SK-N-SH treated with all-trans-retinoic acid at 6 μM for 48 hours (cell line): ENCODE measurements around the gene HOMER1.

Experiments
- ATAC-seq: fragments of 200-7000 bp; cut with Tn5 transposase; 3 replicates; pipeline ENCODE4 v1.9.1; 2020; ENCODE audit warnings: mild to moderate bottlenecking, moderate library complexity
- ARNTL ChIP-seq: fragments of 450-650 bp; formaldehyde crosslinking; IDR thresholded peaks from 2 replicates; pipeline ENCODE4 v1.5.0; 2020; ENCODE audit warnings: low read depth, mild to moderate bottlenecking, moderate library complexity, borderline replicate concordance
- BACH2 ChIP-seq: fragments of 250-450 bp; sonication (Bioruptor Pico); IDR thresholded peaks from 2 replicates; pipeline ENCODE4 v1.9.0; 2021; ENCODE audit warnings: mild to moderate bottlenecking, borderline replicate concordance
- CSDC2 ChIP-seq: fragments of 250-450 bp; sonication (Bioruptor Pico); IDR thresholded peaks from 2 replicates; pipeline ENCODE4 v1.5.0; 2020; ENCODE audit warnings: mild to moderate bottlenecking, moderate library complexity
- ESRRG ChIP-seq: fragments of 250-450 bp; sonication (Bioruptor Pico); IDR thresholded peaks from 2 replicates; pipeline ENCODE4 v1.6.1; 2021; ENCODE audit warnings: mild to moderate bottlenecking
- GLIS3 ChIP-seq: fragments of 250-450 bp; sonication (Bioruptor Pico); IDR thresholded peaks from 2 replicates; pipeline ENCODE4 v1.5.0; 2020; ENCODE audit warnings: mild to moderate bottlenecking, moderate library complexity
- ISL1 ChIP-seq: fragments of 250-450 bp; sonication (Bioruptor Pico); IDR thresholded peaks from 2 replicates; pipeline ENCODE4 v2.1.2; 2022; ENCODE audit warnings: mild to moderate bottlenecking, moderate library complexity
- OSR1 ChIP-seq: fragments of 250-450 bp; sonication (Bioruptor Pico); IDR thresholded peaks from 2 replicates; pipeline ENCODE4 v1.8.0; 2022; ENCODE audit warnings: moderate library complexity, mild to moderate bottlenecking, inconsistent platforms
- PPARA ChIP-seq: fragments of 250-450 bp; sonication (Bioruptor Pico); IDR thresholded peaks from 2 replicates; pipeline ENCODE4 v1.5.0; 2020; ENCODE audit warnings: mild to moderate bottlenecking, borderline replicate concordance
- RARB ChIP-seq: fragments of 250-450 bp; sonication (Bioruptor Pico); IDR thresholded peaks from 2 replicates; pipeline ENCODE4 v1.8.0; 2021; ENCODE audit warnings: mild to moderate bottlenecking, moderate library complexity
- SNAI2 ChIP-seq: fragments of 250-450 bp; sonication (Bioruptor Pico); IDR thresholded peaks from 2 replicates; pipeline ENCODE4 v1.5.0; 2020; ENCODE audit warnings: mild to moderate bottlenecking, moderate library complexity
- TCF4 ChIP-seq: fragments of 250-450 bp; sonication (Bioruptor Pico); IDR thresholded peaks from 2 replicates; pipeline ENCODE4 v1.8.0; 2021; ENCODE audit warnings: mild to moderate bottlenecking, moderate library complexity, borderline replicate concordance
- TOX ChIP-seq: fragments of 250-450 bp; sonication (Bioruptor Pico); IDR thresholded peaks from 2 replicates; pipeline ENCODE4 v1.8.0; 2021; ENCODE audit warnings: mild to moderate bottlenecking, moderate library complexity, borderline replicate concordance
- ZC3H10 ChIP-seq: fragments of 250-450 bp; sonication (Bioruptor Pico); IDR thresholded peaks from 2 replicates; pipeline ENCODE4 v1.5.1; 2021; ENCODE audit warnings: mild to moderate bottlenecking, moderate library complexity
- ZFP3 ChIP-seq: fragments of 250-450 bp; sonication (Bioruptor Pico); IDR thresholded peaks from 2 replicates; pipeline ENCODE4 v1.5.0; 2020; ENCODE audit warnings: mild to moderate bottlenecking, moderate library complexity
- ZFP30 ChIP-seq: fragments of 450-650 bp; formaldehyde crosslinking; IDR thresholded peaks from 2 replicates; pipeline ENCODE4 v1.5.0; 2022; ENCODE audit warnings: mild to moderate bottlenecking, moderate library complexity
- ZNF565 ChIP-seq: fragments of 450-650 bp; formaldehyde crosslinking; conservative IDR thresholded peaks from 2 replicates; pipeline ENCODE4 v1.5.0; 2020; ENCODE audit warnings: low read depth, mild to moderate bottlenecking, moderate library complexity
- ZNF8 ChIP-seq: fragments of 450-650 bp; formaldehyde crosslinking; IDR thresholded peaks from 2 replicates; pipeline ENCODE4 v1.5.0; 2020; ENCODE audit warnings: mild to moderate bottlenecking, moderate library complexity
- TF ChIP-seq, protein P1 (sequence below): fragments of 250-450 bp; sonication (Bioruptor Pico); IDR thresholded peaks from 2 replicates; pipeline ENCODE4 v1.8.0; 2020; ENCODE audit warnings: mild to moderate bottlenecking, moderate library complexity, borderline replicate concordance
- TF ChIP-seq, protein P2 (sequence below): fragments of 250-450 bp; sonication (Bioruptor Pico); IDR thresholded peaks from 2 replicates; pipeline ENCODE4 v1.5.1; 2020; ENCODE audit warnings: low read depth, mild to moderate bottlenecking, moderate library complexity
- TF ChIP-seq, protein P3 (sequence below): fragments of 250-450 bp; sonication (Bioruptor Pico); IDR thresholded peaks from 2 replicates; pipeline ENCODE4 v1.5.0; 2020; ENCODE audit warnings: mild to moderate bottlenecking, moderate library complexity
- TF ChIP-seq, protein P4 (sequence below): fragments of 250-450 bp; sonication (Bioruptor Pico); IDR thresholded peaks from 2 replicates; pipeline ENCODE4 v1.8.0; 2021; ENCODE audit warnings: low read depth, mild to moderate bottlenecking, moderate library complexity, borderline replicate concordance

HOMER1 gene

DNA sequence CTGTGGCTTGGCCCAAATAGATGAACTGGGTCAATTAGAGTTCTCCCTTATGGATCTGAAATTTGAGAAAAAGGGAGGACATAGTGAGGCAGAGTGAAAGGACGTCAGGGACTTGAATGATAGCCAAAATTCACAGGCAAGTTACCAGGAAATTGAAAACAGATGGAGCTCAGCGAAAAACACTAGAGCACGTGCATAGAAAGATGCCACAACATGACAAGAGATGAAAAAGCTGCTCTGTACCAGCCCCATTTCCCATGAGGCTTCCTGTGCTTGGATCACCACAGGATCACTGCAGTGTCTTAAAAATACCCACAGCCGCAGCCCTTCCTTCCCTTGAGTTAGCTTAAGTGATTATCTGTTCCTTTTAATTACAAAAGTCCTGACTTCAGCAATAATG lies 39.0 kb upstream of the HOMER1 start:
- no peak for TF ChIP-seq ZNF8 (CRISPR knock-in tag)
- TF ChIP-seq BACH2 (CRISPR knock-in tag): no peak
- no peak for TF ChIP-seq PPARA (CRISPR knock-in tag)
- TF ChIP-seq, protein P1, sequence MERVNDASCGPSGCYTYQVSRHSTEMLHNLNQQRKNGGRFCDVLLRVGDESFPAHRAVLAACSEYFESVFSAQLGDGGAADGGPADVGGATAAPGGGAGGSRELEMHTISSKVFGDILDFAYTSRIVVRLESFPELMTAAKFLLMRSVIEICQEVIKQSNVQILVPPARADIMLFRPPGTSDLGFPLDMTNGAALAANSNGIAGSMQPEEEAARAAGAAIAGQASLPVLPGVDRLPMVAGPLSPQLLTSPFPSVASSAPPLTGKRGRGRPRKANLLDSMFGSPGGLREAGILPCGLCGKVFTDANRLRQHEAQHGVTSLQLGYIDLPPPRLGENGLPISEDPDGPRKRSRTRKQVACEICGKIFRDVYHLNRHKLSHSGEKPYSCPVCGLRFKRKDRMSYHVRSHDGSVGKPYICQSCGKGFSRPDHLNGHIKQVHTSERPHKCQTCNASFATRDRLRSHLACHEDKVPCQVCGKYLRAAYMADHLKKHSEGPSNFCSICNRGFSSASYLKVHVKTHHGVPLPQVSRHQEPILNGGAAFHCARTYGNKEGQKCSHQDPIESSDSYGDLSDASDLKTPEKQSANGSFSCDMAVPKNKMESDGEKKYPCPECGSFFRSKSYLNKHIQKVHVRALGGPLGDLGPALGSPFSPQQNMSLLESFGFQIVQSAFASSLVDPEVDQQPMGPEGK: no peak
- TF ChIP-seq CSDC2 (CRISPR knock-in tag): no peak
- TF ChIP-seq TCF4 (CRISPR knock-in tag): peak; percentile 80
- TF ChIP-seq, all 23 proteins: peak for 1
- peak; percentile 77 for ATAC-seq

DNA sequence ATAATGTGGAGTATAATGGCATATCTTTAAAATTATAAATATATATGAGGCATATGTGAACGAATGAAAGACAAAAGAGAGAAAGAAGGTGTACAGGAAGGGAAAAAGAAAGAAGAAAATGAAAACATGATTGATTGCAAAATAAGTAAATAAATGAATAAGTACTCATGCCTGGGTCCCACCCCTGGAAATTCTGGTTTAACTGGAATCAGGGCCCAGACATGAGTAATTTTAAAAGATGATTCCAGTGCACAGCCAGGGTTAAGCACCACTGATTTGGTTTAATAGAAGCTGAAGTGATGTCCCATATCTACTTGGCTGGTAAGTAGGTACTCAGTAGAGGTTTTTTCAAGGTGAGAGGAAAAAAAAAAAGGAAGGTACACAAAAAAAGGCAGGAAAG lies 34.0 kb upstream of the HOMER1 start:
- ATAC-seq: no peak
- TF ChIP-seq ZNF8 (CRISPR knock-in tag) (no peak), BACH2 (CRISPR knock-in tag) (no peak), ZFP3 (CRISPR knock-in tag) (no peak), OSR1 (CRISPR knock-in tag) (no peak)

DNA sequence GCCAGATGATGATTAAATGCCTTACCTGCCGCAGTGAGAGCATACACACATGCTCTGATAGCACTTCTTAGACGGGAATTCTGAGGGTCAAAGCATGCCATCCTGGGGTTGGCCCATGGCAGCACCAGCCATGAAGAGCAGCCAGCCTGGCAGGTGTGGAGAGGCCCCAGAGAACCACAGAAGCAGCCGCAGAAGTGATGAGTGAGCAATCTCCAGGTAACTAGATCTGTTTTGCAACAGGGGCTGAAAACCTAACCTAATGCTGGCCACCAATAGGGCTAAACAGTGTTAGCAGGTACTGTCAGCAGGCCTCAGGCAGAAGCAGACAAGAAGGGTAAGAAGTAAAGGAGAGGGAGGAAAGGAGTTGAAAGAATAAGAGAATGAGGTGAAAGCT lies 33.5 kb upstream of the HOMER1 start:
- TF ChIP-seq ARNTL (CRISPR knock-in tag): no peak
- TF ChIP-seq ZC3H10 (CRISPR knock-in tag): no peak
- TF ChIP-seq PPARA (CRISPR knock-in tag): no peak
- no peak for TF ChIP-seq ZNF8 (CRISPR knock-in tag)
- TF ChIP-seq ZNF565: no peak
- no peak for TF ChIP-seq CSDC2 (CRISPR knock-in tag)
- TF ChIP-seq GLIS3 (CRISPR knock-in tag): no peak
- no peak for TF ChIP-seq ZFP3 (CRISPR knock-in tag)
- TF ChIP-seq ISL1 (CRISPR knock-in tag): no peak
- TF ChIP-seq, protein P2, sequence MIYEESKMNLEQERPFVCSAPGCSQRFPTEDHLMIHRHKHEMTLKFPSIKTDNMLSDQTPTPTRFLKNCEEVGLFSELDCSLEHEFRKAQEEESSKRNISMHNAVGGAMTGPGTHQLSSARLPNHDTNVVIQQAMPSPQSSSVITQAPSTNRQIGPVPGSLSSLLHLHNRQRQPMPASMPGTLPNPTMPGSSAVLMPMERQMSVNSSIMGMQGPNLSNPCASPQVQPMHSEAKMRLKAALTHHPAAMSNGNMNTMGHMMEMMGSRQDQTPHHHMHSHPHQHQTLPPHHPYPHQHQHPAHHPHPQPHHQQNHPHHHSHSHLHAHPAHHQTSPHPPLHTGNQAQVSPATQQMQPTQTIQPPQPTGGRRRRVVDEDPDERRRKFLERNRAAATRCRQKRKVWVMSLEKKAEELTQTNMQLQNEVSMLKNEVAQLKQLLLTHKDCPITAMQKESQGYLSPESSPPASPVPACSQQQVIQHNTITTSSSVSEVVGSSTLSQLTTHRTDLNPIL (CRISPR knock-in tag): no peak
- no peak for ATAC-seq

DNA sequence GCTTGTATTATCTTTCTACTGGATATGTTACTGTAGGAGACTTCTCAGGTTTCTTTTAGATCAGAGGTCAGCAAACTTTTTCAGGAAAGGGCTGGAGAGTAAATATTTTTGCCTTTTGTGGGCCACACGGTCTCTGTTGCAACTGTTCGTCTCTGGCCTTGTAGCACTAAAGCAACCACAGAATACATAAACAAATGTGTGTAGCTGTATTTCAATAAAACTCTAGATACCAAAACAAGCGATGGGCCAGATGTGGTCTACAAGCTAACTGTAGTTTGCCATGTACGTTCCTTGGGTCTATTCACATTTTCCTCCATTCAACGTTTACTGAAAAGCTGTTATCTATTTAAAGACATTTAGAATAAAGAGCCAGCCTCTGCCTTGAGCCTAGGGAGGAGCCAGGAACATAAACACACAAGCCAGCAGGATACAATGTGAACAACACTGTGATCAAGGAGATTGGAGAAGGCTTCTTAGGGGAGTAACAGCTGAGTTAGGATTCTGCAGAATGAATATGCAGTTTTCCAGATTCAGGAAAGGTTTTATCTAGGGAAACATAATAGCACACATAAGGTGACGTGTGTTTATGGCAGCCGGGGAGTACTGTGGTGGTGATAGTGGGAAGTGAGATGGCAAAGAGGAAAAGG lies 33.0 kb upstream of the HOMER1 start:
- ATAC-seq: no peak
- TF ChIP-seq, protein P2 (CRISPR knock-in tag): no peak
- TF ChIP-seq ARNTL (CRISPR knock-in tag): no peak
- no peak for TF ChIP-seq RARB (CRISPR knock-in tag)
- no peak for TF ChIP-seq ZC3H10 (CRISPR knock-in tag)
- TF ChIP-seq PPARA (CRISPR knock-in tag): no peak
- TF ChIP-seq TCF4 (CRISPR knock-in tag): no peak
- TF ChIP-seq ESRRG: no peak
- no peak for TF ChIP-seq ZFP3 (CRISPR knock-in tag)
- TF ChIP-seq ZNF565: no peak
- TF ChIP-seq, all 23 proteins: peak for 0

DNA sequence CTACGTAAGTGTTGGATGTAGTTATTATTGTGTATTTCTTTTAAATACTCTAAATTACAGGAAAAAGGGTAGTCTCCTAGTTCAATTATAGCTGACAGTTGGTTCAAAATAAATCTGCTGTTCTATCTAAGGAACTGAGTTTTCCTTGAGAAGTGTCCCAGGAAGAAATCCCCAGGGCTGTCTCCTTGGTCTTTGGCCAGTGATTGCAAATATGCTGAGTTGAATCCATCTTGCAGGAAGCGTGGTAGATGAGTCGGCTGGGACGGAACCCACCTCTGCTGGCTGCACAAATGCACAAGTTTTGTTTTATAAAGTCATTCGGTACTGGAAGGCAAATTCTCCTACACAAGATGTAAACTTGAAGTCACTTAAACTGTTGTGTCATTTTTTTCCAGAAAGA lies 30.2 kb upstream of the HOMER1 start:
- ATAC-seq: no peak
- TF ChIP-seq, protein P1: no peak
- TF ChIP-seq CSDC2 (CRISPR knock-in tag) (no peak), TCF4 (CRISPR knock-in tag) (no peak), OSR1 (CRISPR knock-in tag) (no peak), GLIS3 (CRISPR knock-in tag) (no peak), TOX (CRISPR knock-in tag) (no peak), SNAI2 (CRISPR knock-in tag) (no peak), ZC3H10 (CRISPR knock-in tag) (no peak), ZFP30 (CRISPR knock-in tag) (no peak), ZNF8 (CRISPR knock-in tag) (no peak), ARNTL (CRISPR knock-in tag) (no peak), ESRRG (no peak)
- TF ChIP-seq, protein P3, sequence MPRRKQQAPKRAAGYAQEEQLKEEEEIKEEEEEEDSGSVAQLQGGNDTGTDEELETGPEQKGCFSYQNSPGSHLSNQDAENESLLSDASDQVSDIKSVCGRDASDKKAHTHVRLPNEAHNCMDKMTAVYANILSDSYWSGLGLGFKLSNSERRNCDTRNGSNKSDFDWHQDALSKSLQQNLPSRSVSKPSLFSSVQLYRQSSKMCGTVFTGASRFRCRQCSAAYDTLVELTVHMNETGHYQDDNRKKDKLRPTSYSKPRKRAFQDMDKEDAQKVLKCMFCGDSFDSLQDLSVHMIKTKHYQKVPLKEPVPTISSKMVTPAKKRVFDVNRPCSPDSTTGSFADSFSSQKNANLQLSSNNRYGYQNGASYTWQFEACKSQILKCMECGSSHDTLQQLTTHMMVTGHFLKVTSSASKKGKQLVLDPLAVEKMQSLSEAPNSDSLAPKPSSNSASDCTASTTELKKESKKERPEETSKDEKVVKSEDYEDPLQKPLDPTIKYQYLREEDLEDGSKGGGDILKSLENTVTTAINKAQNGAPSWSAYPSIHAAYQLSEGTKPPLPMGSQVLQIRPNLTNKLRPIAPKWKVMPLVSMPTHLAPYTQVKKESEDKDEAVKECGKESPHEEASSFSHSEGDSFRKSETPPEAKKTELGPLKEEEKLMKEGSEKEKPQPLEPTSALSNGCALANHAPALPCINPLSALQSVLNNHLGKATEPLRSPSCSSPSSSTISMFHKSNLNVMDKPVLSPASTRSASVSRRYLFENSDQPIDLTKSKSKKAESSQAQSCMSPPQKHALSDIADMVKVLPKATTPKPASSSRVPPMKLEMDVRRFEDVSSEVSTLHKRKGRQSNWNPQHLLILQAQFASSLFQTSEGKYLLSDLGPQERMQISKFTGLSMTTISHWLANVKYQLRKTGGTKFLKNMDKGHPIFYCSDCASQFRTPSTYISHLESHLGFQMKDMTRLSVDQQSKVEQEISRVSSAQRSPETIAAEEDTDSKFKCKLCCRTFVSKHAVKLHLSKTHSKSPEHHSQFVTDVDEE (CRISPR knock-in tag): no peak
- TF ChIP-seq, protein P4, sequence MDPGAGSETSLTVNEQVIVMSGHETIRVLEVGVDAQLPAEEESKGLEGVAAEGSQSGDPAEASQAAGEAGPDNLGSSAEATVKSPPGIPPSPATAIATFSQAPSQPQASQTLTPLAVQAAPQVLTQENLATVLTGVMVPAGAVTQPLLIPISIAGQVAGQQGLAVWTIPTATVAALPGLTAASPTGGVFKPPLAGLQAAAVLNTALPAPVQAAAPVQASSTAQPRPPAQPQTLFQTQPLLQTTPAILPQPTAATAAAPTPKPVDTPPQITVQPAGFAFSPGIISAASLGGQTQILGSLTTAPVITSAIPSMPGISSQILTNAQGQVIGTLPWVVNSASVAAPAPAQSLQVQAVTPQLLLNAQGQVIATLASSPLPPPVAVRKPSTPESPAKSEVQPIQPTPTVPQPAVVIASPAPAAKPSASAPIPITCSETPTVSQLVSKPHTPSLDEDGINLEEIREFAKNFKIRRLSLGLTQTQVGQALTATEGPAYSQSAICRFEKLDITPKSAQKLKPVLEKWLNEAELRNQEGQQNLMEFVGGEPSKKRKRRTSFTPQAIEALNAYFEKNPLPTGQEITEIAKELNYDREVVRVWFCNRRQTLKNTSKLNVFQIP (CRISPR knock-in tag): no peak
